ENCODE results near the gene RAPGEF2. TPM values are rescaled to one million over a fixed set of nuclear protein-coding genes. Genes with fewer than 3 reads are reported as not detected.
A peak's percentile ranks its signal among the peaks of the same experiment; 100 is the strongest.
"Not testable (repeated sequence)": the region's sequence is repeated elsewhere in the genome, so short reads cannot be mapped to it uniquely, and the experiment has no call there.

RAPGEF2 gene
- total RNA-seq, 1 donor from 2014 or later: 31.0 TPM

GRCh38 chr4:159374749-159375530, 272.1 kb downstream of the RAPGEF2 start:
- no peak for TF ChIP-seq CTCF (IDR thresholded peaks at IDR 0.05)
- Mint-ChIP-seq H3K9me3 (ENCODE audit: low read depth) (peaks cover 10% of the 10 kb centered on the region), H3K4me3 (ENCODE audit: unreplicated experiment) (peak overlapping the region; percentile 35), H3K36me3 (ENCODE audit: low read depth) (no peaks in the 10 kb centered on the region), H3K27ac (ENCODE audit: unreplicated experiment) (peak overlapping the region; percentile 94), H3K27me3 (ENCODE audit: low read depth) (no peaks in the 10 kb centered on the region), H3K4me1 (ENCODE audit: low read depth) (peaks cover 23% of the 10 kb centered on the region)
- no peak for DNase-seq (ENCODE audit: low spot score)

- no peaks in the 10 kb centered on the region for H3K36me3 Mint-ChIP-seq (ENCODE audit: low read depth)
- peaks cover 23% of the 10 kb centered on the region for H3K4me1 Mint-ChIP-seq (ENCODE audit: low read depth)
- H3K9me3 Mint-ChIP-seq (ENCODE audit: low read depth): peaks cover 6% of the 10 kb centered on the region
- no peak overlapping the region for H3K4me3 Mint-ChIP-seq (ENCODE audit: unreplicated experiment)
- H3K27ac Mint-ChIP-seq (ENCODE audit: unreplicated experiment): peak overlapping the region; percentile 94
- no peak for TF ChIP-seq CTCF (IDR thresholded peaks at IDR 0.05)
- DNase-seq (ENCODE audit: low spot score): no peak
- H3K27me3 Mint-ChIP-seq (ENCODE audit: low read depth): no peaks in the 10 kb centered on the region
Observed at GRCh38 chr4:159376289-159376688, 273.4 kb downstream of the RAPGEF2 start.

GRCh38 chr4:159378056-159378616, 275.3 kb downstream of the RAPGEF2 start:
- no peak overlapping the region for H3K4me3 Mint-ChIP-seq (ENCODE audit: unreplicated experiment)

GRCh38 chr4:159379064-159379463, 276.2 kb downstream of the RAPGEF2 start:
- not testable (repeated sequence) for DNase-seq (ENCODE audit: low spot score); H3K9me3 Mint-ChIP-seq (ENCODE audit: low read depth); H3K36me3 Mint-ChIP-seq (ENCODE audit: low read depth); H3K27me3 Mint-ChIP-seq (ENCODE audit: low read depth); H3K4me3 Mint-ChIP-seq (ENCODE audit: unreplicated experiment); H3K27ac Mint-ChIP-seq (ENCODE audit: unreplicated experiment)
- H3K4me1 Mint-ChIP-seq (ENCODE audit: low read depth): peaks cover 23% of the 10 kb centered on the region

More at GRCh38 chr4:159378056-159378616, 275.3 kb downstream of the RAPGEF2 start:
- Mint-ChIP-seq H3K36me3 (ENCODE audit: low read depth) (no peaks in the 10 kb centered on the region), H3K27me3 (ENCODE audit: low read depth) (no peaks in the 10 kb centered on the region), H3K4me1 (ENCODE audit: low read depth) (peaks cover 23% of the 10 kb centered on the region), H3K27ac (ENCODE audit: unreplicated experiment) (no peak overlapping the region), H3K9me3 (ENCODE audit: low read depth) (peaks cover 6% of the 10 kb centered on the region)
- no peak for DNase-seq (ENCODE audit: low spot score)
- TF ChIP-seq CTCF (IDR thresholded peaks at IDR 0.05): no peak

GRCh38 chr4:159379836-159380235, 277.0 kb downstream of the RAPGEF2 start:
- Mint-ChIP-seq H3K36me3 (ENCODE audit: low read depth) (no peaks in the 10 kb centered on the region), H3K27ac (ENCODE audit: unreplicated experiment) (no peak overlapping the region), H3K4me3 (ENCODE audit: unreplicated experiment) (no peak overlapping the region), H3K27me3 (ENCODE audit: low read depth) (no peaks in the 10 kb centered on the region), H3K4me1 (ENCODE audit: low read depth) (peaks cover 25% of the 10 kb centered on the region), H3K9me3 (ENCODE audit: low read depth) (peaks cover 6% of the 10 kb centered on the region)
- DNase-seq (ENCODE audit: low spot score): no peak
- TF ChIP-seq CTCF (IDR thresholded peaks at IDR 0.05): no peak
